ENCODE measurements around the gene CDA.
"Not testable (repeated sequence)": the region's sequence is repeated elsewhere in the genome, so short reads cannot be mapped to it uniquely, and the experiment has no call there.

Gene CDA

GRCh38 chr1:20603504-20604464 lies 14.9 kb downstream of the CDA start:
- Histone ChIP-seq H3K27ac (ENCODE audit: low read length) (no peak overlapping the region), H3K4me3 (ENCODE audit: low read length in 2 of 2) (no peak overlapping the region), H3K27me3 (ENCODE audit: control insufficient read depth in 1 of 2, insufficient read depth in 2 of 2, low read length in 2 of 2) (no peaks in the 10 kb centered on the region), H3K4me1 (ENCODE audit: control insufficient read depth, insufficient read depth, low read length) (no peaks in the 10 kb centered on the region), H3K36me3 (ENCODE audit: control insufficient read depth in 2 of 2, insufficient read depth in 2 of 2, low read length in 2 of 2) (no peaks in the 10 kb centered on the region), H3K9ac (ENCODE audit: low read length in 2 of 2) (no peak overlapping the region), H3K9me3 (ENCODE audit: control insufficient read depth in 2 of 2, low read length in 2 of 2) (no peaks in the 10 kb centered on the region)

GRCh38 chr1:20604678-20605077 lies 15.8 kb downstream of the CDA start:
- no peaks in the 10 kb centered on the region for H3K36me3 ChIP-seq (ENCODE audit: control insufficient read depth in 2 of 2, insufficient read depth in 2 of 2, low read length in 2 of 2)
- H3K4me1 ChIP-seq (ENCODE audit: control insufficient read depth, insufficient read depth, low read length): no peaks in the 10 kb centered on the region
- H3K27me3 ChIP-seq (ENCODE audit: control insufficient read depth in 1 of 2, insufficient read depth in 2 of 2, low read length in 2 of 2): no peaks in the 10 kb centered on the region
- no peaks in the 10 kb centered on the region for H3K9me3 ChIP-seq (ENCODE audit: control insufficient read depth in 2 of 2, low read length in 2 of 2)
- H3K4me3 ChIP-seq (ENCODE audit: low read length in 2 of 2): no peak overlapping the region
- no peak overlapping the region for H3K9ac ChIP-seq (ENCODE audit: low read length in 2 of 2)
- H3K27ac ChIP-seq (ENCODE audit: low read length): no peak overlapping the region

GRCh38 chr1:20606801-20607570 lies 18.1 kb downstream of the CDA start:
- H3K4me3 ChIP-seq (ENCODE audit: low read length in 2 of 2); H3K9me3 ChIP-seq (ENCODE audit: control insufficient read depth in 2 of 2, low read length in 2 of 2); H3K27ac ChIP-seq (ENCODE audit: low read length); H3K36me3 ChIP-seq (ENCODE audit: control insufficient read depth in 2 of 2, insufficient read depth in 2 of 2, low read length in 2 of 2); H3K9ac ChIP-seq (ENCODE audit: low read length in 2 of 2); H3K4me1 ChIP-seq (ENCODE audit: control insufficient read depth, insufficient read depth, low read length); H3K27me3 ChIP-seq (ENCODE audit: control insufficient read depth in 1 of 2, insufficient read depth in 2 of 2, low read length in 2 of 2): not testable (repeated sequence)

GRCh38 chr1:20609541-20609940 lies 20.6 kb downstream of the CDA start:
- no peak overlapping the region for H3K9ac ChIP-seq (ENCODE audit: low read length in 2 of 2)
- H3K36me3 ChIP-seq (ENCODE audit: control insufficient read depth in 2 of 2, insufficient read depth in 2 of 2, low read length in 2 of 2): no peaks in the 10 kb centered on the region
- no peaks in the 10 kb centered on the region for H3K9me3 ChIP-seq (ENCODE audit: control insufficient read depth in 2 of 2, low read length in 2 of 2)
- H3K4me1 ChIP-seq (ENCODE audit: control insufficient read depth, insufficient read depth, low read length): peaks cover 6% of the 10 kb centered on the region
- H3K27ac ChIP-seq (ENCODE audit: low read length): no peak overlapping the region
- H3K27me3 ChIP-seq (ENCODE audit: control insufficient read depth in 1 of 2, insufficient read depth in 2 of 2, low read length in 2 of 2): no peaks in the 10 kb centered on the region
- H3K4me3 ChIP-seq (ENCODE audit: low read length in 2 of 2): no peak overlapping the region

- H3K4me1 ChIP-seq (ENCODE audit: control insufficient read depth, insufficient read depth, low read length): peaks cover 7% of the 10 kb centered on the region
- H3K27ac ChIP-seq (ENCODE audit: low read length): no peak overlapping the region
- H3K36me3 ChIP-seq (ENCODE audit: control insufficient read depth in 2 of 2, insufficient read depth in 2 of 2, low read length in 2 of 2): no peaks in the 10 kb centered on the region
Observed at GRCh38 chr1:20610970-20611369, 22.1 kb downstream of the CDA start.

GRCh38 chr1:20611652-20612051 lies 22.8 kb downstream of the CDA start:
- peaks cover 12% of the 10 kb centered on the region for H3K4me1 ChIP-seq (ENCODE audit: control insufficient read depth, insufficient read depth, low read length)
- no peaks in the 10 kb centered on the region for H3K27me3 ChIP-seq (ENCODE audit: control insufficient read depth in 1 of 2, insufficient read depth in 2 of 2, low read length in 2 of 2)
- no peak overlapping the region for H3K27ac ChIP-seq (ENCODE audit: low read length)
- no peaks in the 10 kb centered on the region for H3K36me3 ChIP-seq (ENCODE audit: control insufficient read depth in 2 of 2, insufficient read depth in 2 of 2, low read length in 2 of 2)
- H3K4me3 ChIP-seq (ENCODE audit: low read length in 2 of 2): no peak overlapping the region
- no peaks in the 10 kb centered on the region for H3K9me3 ChIP-seq (ENCODE audit: control insufficient read depth in 2 of 2, low read length in 2 of 2)
- H3K9ac ChIP-seq (ENCODE audit: low read length in 2 of 2): no peak overlapping the region

More at GRCh38 chr1:20610970-20611369, 22.1 kb downstream of the CDA start:
- H3K27me3 ChIP-seq (ENCODE audit: control insufficient read depth in 1 of 2, insufficient read depth in 2 of 2, low read length in 2 of 2): no peaks in the 10 kb centered on the region
- no peak overlapping the region for H3K9ac ChIP-seq (ENCODE audit: low read length in 2 of 2)
- no peak overlapping the region for H3K4me3 ChIP-seq (ENCODE audit: low read length in 2 of 2)
- no peaks in the 10 kb centered on the region for H3K9me3 ChIP-seq (ENCODE audit: control insufficient read depth in 2 of 2, low read length in 2 of 2)

GRCh38 chr1:20612221-20612746 lies 23.4 kb downstream of the CDA start:
- Histone ChIP-seq H3K4me3 (ENCODE audit: low read length in 2 of 2) (no peak overlapping the region), H3K27me3 (ENCODE audit: control insufficient read depth in 1 of 2, insufficient read depth in 2 of 2, low read length in 2 of 2) (no peaks in the 10 kb centered on the region), H3K9ac (ENCODE audit: low read length in 2 of 2) (no peak overlapping the region), H3K4me1 (ENCODE audit: control insufficient read depth, insufficient read depth, low read length) (peaks cover 15% of the 10 kb centered on the region), H3K9me3 (ENCODE audit: control insufficient read depth in 2 of 2, low read length in 2 of 2) (no peaks in the 10 kb centered on the region), H3K36me3 (ENCODE audit: control insufficient read depth in 2 of 2, insufficient read depth in 2 of 2, low read length in 2 of 2) (no peaks in the 10 kb centered on the region), H3K27ac (ENCODE audit: low read length) (no peak overlapping the region)

- H3K9me3 ChIP-seq (ENCODE audit: control insufficient read depth in 2 of 2, low read length in 2 of 2): no peaks in the 10 kb centered on the region
- H3K4me3 ChIP-seq (ENCODE audit: low read length in 2 of 2): no peak overlapping the region
- no peaks in the 10 kb centered on the region for H3K27me3 ChIP-seq (ENCODE audit: control insufficient read depth in 1 of 2, insufficient read depth in 2 of 2, low read length in 2 of 2)
- H3K9ac ChIP-seq (ENCODE audit: low read length in 2 of 2): no peak overlapping the region
- H3K36me3 ChIP-seq (ENCODE audit: control insufficient read depth in 2 of 2, insufficient read depth in 2 of 2, low read length in 2 of 2): no peaks in the 10 kb centered on the region
- peak overlapping the region; percentile 41 for H3K27ac ChIP-seq (ENCODE audit: low read length)
- peaks cover 15% of the 10 kb centered on the region for H3K4me1 ChIP-seq (ENCODE audit: control insufficient read depth, insufficient read depth, low read length)
Observed at GRCh38 chr1:20614131-20614579, 25.3 kb downstream of the CDA start.

GRCh38 chr1:20615946-20616846 lies 27.3 kb downstream of the CDA start:
- Histone ChIP-seq H3K36me3 (ENCODE audit: control insufficient read depth in 2 of 2, insufficient read depth in 2 of 2, low read length in 2 of 2) (no peaks in the 10 kb centered on the region), H3K9ac (ENCODE audit: low read length in 2 of 2) (no peak overlapping the region), H3K4me3 (ENCODE audit: low read length in 2 of 2) (peak overlapping the region in 1 of 2 donors; percentile 35), H3K4me1 (ENCODE audit: control insufficient read depth, insufficient read depth, low read length) (peaks cover 15% of the 10 kb centered on the region), H3K27ac (ENCODE audit: low read length) (no peak overlapping the region), H3K9me3 (ENCODE audit: control insufficient read depth in 2 of 2, low read length in 2 of 2) (no peaks in the 10 kb centered on the region), H3K27me3 (ENCODE audit: control insufficient read depth in 1 of 2, insufficient read depth in 2 of 2, low read length in 2 of 2) (no peaks in the 10 kb centered on the region)
